GM18951 (cell line): ENCODE data around the gene SLC39A10.

ENCODE experiments used
- POLR2A ChIP-seq: IDR thresholded peaks from 4 replicates; pipeline ENCODE4 v1.6.1; 2011; ENCODE audit warnings: mild to moderate bottlenecking; ENCODE audit not compliant: insufficient read length, insufficient read depth; ENCODE audit errors: extremely low read depth
- in situ Hi-C: fragments of 300-500 bp; cut with MboI; formaldehyde crosslinking; loops from one replicate; pipeline ENCODE4 v1.12.0; 2022; ENCODE audit warnings: low sequenced_read_pairs, mixed read lengths, inconsistent platforms; ENCODE audit not compliant: unreplicated experiment

The SLC39A10 gene

GRCh38 chr2:195656859-195657633 is at the start of gene SLC39A10:
Gene SLC39A10, plus strand, starts transcription at chr2:195657226. Its CDS starts 22,817 bp downstream, at chr2:195680043.
- in situ Hi-C loops: no loop called here
- peak; percentile 99 for TF ChIP-seq POLR2A

- in situ Hi-C loops: no loop called here
- TF ChIP-seq POLR2A: no peak
Observed at GRCh38 chr2:195608768-195609454, 48.1 kb upstream of the SLC39A10 start.

- no peak for TF ChIP-seq POLR2A
- in situ Hi-C loops: no loop called here
Observed at GRCh38 chr2:195610717-195611116, 46.3 kb upstream of the SLC39A10 start.

- no peak for TF ChIP-seq POLR2A
- in situ Hi-C loops: no loop called here
Observed at GRCh38 chr2:195612611-195613495, 44.2 kb upstream of the SLC39A10 start.

GRCh38 chr2:195613922-195614321 is 43.1 kb upstream of the SLC39A10 start:
- in situ Hi-C loops: no loop called here
- no peak for TF ChIP-seq POLR2A

- in situ Hi-C loops: no loop called here
Observed at GRCh38 chr2:195619590-195619989, 37.4 kb upstream of the SLC39A10 start.

GRCh38 chr2:195620501-195620900 is 36.5 kb upstream of the SLC39A10 start:
- no peak for TF ChIP-seq POLR2A
- in situ Hi-C loops: no loop called here

More at GRCh38 chr2:195619590-195619989, 37.4 kb upstream of the SLC39A10 start:
- no peak for TF ChIP-seq POLR2A

GRCh38 chr2:195622966-195623365 is 34.1 kb upstream of the SLC39A10 start:
- TF ChIP-seq POLR2A: no peak
- in situ Hi-C loops: no loop called here

- in situ Hi-C loops: no loop called here
- no peak for TF ChIP-seq POLR2A
Observed at GRCh38 chr2:195626507-195626906, 30.5 kb upstream of the SLC39A10 start.

GRCh38 chr2:195628666-195629065 is 28.4 kb upstream of the SLC39A10 start:
- in situ Hi-C loops: no loop called here
- no peak for TF ChIP-seq POLR2A

GRCh38 chr2:195632856-195633572 is 24.0 kb upstream of the SLC39A10 start:
- no peak for TF ChIP-seq POLR2A
- in situ Hi-C loops: no loop called here

GRCh38 chr2:195633573-195633870 is 23.5 kb upstream of the SLC39A10 start:
- no peak for TF ChIP-seq POLR2A
- in situ Hi-C loops: no loop called here

GRCh38 chr2:195633974-195634373 is 23.1 kb upstream of the SLC39A10 start:
- in situ Hi-C loops: no loop called here
- no peak for TF ChIP-seq POLR2A

- TF ChIP-seq POLR2A: no peak
- in situ Hi-C loops: no loop called here
Observed at GRCh38 chr2:195636890-195637289, 20.1 kb upstream of the SLC39A10 start.
